Measurements from ENCODE around the gene MUC6.

DNA sequence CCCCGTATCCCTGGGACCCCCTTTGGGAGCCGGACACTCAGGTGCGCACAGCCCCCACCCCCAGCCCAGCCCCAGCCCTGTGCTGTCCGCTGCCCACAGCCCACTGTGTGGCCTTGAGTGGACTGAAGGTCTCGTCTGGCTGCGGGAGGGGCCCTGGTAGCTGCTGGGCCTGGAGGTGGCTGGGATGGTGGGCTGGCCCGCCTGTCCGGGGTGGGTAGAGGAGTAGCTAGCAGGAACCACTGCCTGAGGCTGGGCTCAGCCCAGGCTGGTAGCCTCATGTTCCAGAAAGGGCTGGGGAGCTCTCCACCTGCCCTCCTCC lies 4.6 kb upstream of the MUC6 start:
- no peak for TF ChIP-seq POLR2A (IDR thresholded peaks at IDR 0.05)
- TF ChIP-seq, protein P1, sequence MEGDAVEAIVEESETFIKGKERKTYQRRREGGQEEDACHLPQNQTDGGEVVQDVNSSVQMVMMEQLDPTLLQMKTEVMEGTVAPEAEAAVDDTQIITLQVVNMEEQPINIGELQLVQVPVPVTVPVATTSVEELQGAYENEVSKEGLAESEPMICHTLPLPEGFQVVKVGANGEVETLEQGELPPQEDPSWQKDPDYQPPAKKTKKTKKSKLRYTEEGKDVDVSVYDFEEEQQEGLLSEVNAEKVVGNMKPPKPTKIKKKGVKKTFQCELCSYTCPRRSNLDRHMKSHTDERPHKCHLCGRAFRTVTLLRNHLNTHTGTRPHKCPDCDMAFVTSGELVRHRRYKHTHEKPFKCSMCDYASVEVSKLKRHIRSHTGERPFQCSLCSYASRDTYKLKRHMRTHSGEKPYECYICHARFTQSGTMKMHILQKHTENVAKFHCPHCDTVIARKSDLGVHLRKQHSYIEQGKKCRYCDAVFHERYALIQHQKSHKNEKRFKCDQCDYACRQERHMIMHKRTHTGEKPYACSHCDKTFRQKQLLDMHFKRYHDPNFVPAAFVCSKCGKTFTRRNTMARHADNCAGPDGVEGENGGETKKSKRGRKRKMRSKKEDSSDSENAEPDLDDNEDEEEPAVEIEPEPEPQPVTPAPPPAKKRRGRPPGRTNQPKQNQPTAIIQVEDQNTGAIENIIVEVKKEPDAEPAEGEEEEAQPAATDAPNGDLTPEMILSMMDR (IDR thresholded peaks at IDR 0.05) = no peak

All from testis (tissue), 2 donors.